HG02678 (cell line): ENCODE data around the gene ADGRV1.
"Not testable (repeated sequence)": the region's sequence is repeated elsewhere in the genome, so short reads cannot be mapped to it uniquely, and the experiment has no call there.

ENCODE experiments used
- ATAC-seq: cut with Tn5 transposase; IDR thresholded peaks from one replicate; pipeline ENCODE4 v1.9.1; 2021; ENCODE audit warnings: mild to moderate bottlenecking, moderate library complexity; ENCODE audit not compliant: unreplicated experiment

ADGRV1 gene

DNA sequence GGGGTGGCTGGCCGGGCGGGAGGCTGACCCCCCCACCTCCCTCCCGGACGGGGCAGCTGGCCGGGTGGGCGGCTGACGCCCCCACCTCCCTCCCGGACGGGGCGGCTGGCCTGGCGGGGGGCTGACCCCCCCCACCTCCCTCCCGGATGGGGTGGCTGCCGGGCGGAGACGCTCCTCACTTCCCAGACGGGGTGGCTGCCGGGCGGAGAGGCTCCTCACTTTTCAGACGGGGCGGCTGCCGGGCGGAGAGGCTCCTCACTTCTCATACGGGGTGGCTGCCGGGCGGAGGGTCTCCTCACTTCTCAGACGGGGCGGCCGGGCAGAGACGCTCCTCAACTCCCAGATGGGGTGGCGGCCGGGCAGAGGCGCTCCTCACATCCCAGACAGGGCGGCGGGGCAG lies 37.2 kb downstream of the ADGRV1 start:
- ATAC-seq: not testable (repeated sequence)

DNA sequence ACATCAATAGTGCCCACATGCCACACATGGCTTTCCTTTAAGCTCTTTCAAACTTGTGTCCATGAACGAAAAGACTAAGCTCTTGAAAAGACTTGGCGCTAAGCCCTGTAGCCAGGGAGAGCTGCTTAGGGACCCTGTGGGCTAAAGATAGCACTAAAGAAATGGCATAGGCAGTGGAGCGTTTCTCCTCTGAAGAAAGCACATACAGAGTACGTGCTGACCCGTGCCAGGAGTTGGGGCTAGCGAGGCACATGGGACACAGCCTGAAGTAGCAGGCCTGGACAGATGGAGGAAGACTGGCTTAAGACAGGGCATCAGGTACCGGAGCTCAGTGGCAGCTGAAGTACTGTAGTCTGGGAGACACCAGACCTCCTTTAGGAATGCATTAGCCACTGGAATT lies 39.7 kb downstream of the ADGRV1 start:
- ATAC-seq: no peak

DNA sequence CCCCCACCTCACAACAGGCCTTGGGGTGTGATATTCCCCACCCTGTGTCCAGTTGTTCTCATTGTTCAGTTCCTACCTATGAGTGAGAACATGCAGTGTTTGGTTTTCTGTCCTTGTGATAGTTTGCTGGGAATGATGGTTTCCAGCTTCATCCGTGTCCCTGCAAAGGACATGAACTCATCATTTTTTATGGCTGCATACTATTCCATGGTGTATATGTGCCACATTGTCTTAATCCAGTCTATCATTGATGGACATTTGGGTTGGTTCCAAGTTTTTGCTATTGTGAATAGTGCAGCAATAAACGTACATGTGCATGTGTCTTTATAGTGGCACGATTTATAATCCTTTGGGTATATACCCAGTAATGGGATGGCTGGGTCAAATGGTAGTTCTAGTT lies 41.7 kb downstream of the ADGRV1 start:
- not testable (repeated sequence) for ATAC-seq

DNA sequence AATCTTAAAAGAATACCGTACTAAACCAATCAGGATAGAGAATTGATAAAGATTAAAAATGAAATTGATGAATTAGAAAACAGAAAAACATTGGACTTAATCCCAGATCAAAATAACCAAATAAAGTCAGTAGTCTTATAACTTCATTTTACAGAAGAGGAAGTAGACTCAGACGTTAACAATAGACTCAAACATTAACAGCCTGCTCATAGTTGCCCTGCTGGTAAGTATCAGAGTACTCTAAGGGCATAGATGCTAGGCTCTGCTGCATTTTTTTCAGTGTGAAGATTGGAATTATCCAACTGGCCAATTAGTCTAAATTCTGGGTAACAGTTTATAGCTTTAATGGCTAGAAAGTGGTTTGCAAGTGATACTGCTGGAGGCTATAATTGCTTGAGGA lies 42.9 kb downstream of the ADGRV1 start:
- ATAC-seq: no peak

DNA sequence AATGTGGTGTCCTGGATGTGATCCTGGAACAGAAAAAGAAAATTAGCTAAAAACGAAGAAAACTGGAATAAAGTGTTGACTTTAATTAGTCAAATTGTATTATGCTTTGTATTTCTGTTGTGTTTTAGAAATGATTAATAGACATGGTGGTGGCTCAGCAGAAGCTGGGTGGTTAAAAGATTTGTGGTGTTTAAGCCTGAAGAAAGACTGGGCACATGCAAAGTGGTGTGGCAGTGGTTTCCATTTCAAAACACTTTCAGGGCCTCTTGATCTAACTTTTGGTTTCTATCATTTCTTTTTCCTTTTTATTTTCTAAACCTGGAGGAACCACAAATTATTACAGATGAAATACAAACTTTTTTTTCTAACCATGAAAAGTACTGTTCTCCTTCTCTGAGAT lies 44.1 kb downstream of the ADGRV1 start:
- ATAC-seq: no peak

DNA sequence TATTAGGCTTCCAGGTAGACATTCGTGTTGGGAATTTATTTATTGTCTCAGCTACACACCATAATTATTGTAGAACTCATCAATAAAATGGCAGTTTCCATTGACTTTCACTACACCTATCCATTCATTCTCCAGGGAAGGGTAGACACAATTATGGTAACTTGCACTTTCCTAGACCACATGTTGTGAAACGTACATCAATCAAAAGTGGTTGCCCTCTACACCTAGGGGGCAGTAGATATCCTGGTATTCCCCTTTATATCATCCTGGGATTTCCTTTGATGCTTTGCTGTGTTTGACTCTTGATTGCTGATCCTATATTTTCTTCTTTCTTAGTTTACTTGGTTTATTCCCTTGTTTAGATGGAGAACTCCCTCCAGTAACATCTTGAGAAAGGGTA lies 47.9 kb downstream of the ADGRV1 start:
- ATAC-seq: no peak

DNA sequence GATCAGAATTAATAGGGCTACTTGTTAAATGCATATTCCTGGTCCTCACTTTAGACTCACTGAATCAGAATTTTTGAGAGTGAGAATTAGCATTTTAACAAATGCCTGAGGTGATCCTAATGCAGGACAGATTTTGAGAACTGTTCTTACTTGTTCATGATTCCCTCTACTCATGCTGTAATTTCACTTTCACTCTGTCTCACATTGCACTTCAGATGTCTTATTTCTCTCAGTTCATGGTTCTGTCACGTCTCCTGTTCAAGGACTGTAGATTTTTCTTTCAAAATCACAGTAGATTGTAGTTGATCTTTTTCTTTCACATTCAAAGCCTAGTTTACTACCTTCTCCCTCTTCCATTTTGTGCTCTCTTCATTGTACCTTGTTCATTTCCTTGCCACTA lies 54.3 kb downstream of the ADGRV1 start:
- peak; percentile 86 for ATAC-seq

DNA sequence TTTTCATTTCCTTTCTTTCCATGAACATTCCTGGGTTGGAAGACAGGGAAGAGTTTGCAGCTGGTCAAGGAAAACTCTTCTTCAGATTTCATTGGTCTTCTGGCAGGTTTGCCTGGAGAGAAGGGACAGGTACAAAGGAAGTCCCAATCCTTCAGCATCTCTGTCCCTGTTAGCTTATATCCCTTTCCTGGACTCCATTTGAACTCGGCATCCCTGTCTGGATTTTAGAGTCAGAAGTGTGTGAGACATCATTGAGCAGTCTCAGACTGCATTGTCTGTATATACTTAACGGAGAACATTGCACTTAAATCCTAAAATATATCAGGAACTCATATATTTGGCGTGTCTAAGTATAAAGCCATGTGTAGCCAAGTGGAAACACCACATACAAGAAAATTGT lies 54.9 kb downstream of the ADGRV1 start:
- peak; percentile 10 for ATAC-seq

DNA sequence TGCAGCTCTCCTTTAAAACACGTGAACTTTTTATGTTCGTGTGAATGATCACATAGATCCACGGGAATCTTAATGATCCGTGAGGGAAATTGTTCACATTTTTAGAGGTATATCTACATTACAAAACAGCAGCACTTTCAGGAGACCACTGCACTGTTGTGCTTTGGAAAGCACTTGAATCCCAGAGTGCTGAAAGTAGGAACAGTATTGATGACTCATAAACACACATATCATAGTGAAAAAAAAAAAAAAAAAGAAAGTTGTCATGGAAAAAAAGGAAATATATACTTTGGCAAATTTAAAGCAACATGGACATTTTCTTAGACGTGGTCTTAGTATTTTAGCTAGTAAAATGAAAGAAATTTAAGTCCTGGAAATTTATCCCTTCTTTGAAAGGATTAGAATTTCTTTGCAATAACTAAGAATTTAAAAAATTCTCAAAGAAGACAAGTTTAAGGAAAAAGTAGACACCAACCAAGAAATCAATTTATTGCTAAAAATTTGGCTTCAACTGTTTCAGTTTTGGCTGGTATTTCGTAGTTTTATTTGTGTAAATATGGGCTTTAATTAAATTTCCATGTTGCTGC lies 55.4 kb downstream of the ADGRV1 start:
- no peak for ATAC-seq

DNA sequence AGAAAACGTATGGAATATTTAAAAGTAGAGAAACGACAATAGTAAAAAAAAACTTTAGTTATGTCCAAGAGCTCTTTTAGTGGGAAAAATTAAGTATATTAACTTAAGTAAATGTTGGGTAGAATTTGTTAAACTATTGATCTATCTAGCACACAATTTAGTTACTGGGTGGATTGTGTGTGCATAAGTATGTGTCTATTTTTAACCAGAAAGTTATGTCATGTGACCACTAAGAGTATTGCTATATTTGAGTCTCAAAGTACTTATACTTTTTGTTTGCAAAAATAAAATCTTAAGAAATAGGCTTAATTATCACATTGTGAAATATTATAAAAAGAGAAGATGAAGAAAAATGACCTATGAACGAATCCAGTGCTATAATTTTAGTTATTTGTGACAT lies 56.8 kb downstream of the ADGRV1 start:
- no peak for ATAC-seq

DNA sequence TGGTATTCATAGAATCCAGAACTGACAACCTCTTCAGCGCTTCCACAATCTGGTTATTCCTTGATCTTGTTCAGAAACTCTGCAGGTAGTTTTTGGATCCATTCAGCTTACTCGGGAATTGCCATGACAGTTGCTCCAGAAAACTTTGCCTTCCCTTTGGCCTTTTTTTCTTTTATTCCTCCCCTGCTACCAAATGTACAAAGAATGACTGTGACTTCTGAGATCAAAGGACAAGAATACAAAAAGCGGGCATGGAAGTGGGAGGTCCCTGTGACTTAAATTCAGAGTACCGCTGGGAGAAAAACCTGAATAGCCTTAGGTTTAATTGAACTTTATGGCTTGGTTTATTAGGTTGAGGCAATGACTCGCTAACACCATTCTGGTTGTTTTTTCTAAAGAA lies 59.5 kb downstream of the ADGRV1 start:
- no peak for ATAC-seq

DNA sequence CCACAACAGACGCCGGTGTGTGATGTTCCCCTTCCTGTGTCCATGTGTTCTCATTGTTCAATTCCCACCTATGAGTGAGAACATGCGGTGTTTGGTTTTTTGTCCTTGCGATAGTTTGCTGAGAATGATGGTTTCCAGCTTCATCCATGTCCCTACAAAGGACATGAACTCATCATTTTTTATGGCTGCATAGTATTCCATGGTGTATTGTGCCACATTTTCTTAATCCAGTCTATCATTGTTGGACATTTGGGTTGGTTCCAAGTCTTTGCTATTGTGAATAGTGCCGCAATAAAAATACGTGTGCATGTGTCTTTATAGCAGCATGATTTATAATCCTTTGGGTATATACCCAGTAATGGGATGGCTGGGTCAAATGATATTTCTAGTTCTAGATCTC lies 61.2 kb downstream of the ADGRV1 start:
- ATAC-seq: not testable (repeated sequence)

DNA sequence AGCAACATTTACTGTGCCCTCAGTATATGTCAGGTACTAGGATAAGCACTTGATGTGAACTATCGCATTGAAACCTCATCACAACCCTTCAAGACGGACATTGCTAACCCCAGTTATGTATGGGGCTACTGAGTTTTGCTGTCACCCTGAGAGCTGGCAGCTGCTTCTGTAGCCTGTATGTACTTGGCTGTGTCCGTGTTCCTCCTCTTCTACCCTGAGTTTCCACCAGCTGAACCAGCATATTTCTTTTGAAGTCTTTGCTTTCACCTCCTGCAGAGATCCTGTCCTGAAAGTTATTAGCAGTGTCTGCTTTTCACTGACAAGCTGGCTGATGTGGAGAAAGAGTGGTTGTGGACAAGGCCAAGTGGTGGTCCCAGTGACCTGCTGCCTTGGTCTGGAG lies 63.3 kb downstream of the ADGRV1 start:
- no peak for ATAC-seq

DNA sequence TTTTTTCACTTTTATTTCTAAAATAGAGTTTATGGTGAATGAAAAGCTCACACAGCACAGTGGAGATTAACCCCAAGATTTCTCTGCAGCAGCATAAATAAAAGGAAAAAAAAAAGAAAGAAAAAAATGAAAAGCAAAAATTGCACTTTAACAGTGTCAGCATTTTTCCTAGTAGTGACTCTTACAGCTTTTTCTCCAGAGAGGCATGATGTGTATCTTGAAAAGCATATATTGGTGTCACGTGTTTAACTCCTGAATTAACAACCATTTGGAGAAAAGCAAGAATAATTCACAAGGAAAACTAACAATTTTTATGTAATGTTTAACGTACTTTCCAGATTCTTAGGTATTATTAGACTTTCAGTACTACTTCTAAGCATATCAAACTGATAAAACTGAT lies 67.9 kb downstream of the ADGRV1 start:
- ATAC-seq: no peak

DNA sequence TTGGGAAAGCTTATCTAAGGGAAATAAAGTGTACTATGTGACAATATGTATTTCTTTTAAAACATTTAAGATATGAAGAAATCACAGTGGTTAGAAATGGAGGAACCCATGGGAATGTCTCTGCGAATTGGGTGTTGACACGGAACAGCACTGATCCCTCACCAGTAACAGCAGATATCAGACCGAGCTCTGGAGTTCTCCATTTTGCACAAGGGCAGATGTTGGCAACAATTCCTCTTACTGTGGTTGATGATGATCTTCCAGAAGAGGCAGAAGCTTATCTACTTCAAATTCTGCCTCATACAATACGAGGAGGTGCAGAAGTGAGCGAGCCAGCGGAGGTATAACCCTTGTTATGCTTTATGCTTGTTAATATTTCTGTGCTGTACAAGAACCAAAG lies 69.9 kb downstream of the ADGRV1 start:
- no peak for ATAC-seq

DNA sequence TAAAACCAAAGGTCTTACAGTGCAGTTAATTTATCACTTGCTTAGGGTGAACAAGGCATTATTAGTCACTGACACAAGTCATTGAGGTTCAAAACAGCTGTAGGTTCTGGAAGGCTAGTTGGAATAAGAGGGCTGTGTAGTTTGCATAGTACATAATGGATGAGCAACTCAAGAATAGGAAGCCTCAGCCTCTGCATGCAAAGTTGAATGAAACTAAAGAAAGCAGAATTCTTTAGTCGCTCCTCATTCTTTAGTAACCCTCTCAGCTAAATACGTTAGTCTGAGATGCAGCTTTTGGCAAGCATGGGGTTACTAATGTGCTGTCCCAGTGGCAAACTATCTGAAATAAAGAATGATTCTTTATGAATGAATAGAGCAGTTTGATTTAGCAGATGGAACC lies 74.2 kb downstream of the ADGRV1 start:
- ATAC-seq: no peak

DNA sequence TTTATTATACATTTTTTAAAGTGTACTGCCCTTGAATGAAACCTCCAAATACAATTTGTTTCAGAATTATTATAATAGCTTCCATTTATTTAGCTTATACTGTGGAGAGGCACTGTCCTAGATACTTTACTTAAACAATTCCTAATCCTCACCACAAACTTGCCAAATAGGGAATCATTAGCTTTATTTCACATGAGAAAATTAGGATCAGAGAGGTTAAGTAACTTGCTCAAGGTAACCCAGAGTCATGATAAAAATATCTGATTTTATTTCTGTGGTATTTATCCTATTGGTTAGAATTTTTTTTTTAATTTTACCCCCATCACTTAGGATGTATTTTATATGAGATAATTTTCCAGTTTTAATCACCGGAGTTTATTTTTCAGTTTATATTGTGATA lies 78.4 kb downstream of the ADGRV1 start:
- ATAC-seq: no peak

DNA sequence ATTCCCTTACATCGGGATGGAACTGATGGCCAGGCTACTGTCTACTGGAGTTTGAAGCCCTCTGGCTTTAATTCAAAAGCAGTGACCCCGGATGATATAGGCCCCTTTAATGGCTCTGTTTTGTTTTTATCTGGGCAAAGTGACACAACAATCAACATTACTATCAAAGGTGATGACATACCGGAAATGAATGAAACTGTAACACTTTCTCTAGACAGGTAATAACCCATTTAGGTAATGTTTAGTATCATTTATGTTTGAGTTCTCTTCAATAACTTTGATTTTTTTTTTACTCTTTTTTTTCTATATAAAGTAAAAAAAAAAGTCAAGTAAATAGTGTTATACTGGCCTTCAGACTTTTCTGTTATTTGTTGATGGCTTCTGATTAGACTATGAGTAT lies 79.1 kb downstream of the ADGRV1 start:
- no peak for ATAC-seq

DNA sequence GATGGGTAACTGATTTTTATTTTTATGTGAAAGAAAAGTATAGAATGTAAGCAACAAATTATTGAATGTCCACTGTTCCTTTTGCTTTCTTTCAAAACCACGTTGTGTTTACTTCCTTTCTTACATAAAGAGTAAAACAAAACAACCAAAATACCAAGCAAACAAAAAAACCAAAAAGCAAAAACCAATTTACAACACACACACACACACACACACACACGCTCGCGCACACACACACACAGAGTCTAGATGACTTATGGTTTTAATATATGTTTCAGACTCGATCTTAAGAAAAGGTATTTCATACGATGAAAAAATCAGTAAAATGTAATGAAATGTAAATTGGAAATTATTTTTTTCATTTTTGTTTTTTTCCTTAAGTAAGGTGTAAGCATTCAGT lies 80.3 kb downstream of the ADGRV1 start:
- no peak for ATAC-seq

DNA sequence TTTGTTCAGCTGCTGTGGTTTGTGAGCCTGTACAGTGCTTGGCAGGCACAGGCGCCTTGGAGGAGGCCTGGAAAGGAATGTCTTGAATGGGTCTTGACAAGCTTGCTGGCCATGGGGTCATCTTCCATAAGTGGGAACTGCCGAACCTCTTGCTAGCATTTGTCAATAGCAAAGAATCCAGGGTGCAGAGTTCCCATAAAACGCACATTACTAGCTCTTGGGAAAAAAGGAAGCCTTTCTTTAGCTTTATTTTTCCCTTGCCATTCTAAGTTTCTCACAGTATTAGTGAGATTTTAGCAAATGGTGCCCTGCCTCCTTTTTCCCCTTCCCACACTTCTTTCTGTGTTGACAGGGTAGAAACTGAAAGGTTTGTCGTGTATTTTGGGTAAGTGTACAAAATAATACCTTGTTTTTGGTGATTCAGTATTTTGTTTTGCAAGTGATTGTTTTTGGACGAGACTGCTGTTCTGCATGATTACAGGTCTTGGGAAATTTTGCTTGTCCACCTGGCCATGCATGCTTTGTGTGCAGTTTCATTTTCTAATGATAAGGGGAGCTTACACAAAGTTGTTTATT lies 82.0 kb downstream of the ADGRV1 start:
- no peak for ATAC-seq

DNA sequence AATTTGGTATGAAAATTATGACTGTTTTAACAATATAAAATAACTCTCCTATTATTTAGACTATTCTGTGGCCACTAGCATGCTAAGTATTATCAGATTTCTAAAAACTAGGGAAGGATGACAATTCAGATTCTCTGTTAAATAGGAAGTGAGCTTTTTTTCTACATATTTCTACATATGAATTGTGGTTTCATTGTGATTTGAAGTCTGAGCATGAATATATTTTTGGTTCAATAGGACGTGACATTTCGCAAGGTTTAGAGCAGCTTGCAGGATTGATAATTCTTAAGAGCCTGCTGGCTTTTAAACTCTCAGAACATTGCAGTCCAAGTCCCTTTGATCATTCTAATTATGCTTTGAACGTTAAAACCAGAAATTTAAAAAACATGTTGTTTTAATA lies 82.9 kb downstream of the ADGRV1 start:
- ATAC-seq: no peak

DNA sequence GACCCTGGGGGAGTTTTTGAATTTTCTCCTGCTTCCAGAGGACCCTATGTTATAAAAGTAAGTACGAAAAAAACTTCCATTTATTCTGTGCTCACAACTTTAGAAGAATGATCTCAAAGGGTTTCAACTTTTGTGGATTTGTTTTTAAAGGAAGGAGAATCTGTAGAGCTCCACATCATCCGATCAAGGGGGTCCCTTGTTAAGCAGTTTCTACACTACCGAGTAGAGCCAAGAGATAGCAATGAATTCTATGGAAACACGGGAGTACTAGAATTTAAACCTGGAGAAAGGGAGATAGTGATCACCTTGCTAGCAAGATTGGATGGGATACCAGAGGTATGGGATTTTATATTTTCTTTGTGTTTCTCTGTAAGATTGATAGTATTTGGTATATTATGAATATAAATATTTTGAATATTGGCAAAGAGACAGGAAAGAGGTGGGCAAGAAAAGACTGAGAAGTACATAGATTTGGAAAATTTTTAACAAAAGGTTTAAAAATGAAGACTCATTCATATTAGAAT lies 84.2 kb downstream of the ADGRV1 start:
- ATAC-seq: no peak

DNA sequence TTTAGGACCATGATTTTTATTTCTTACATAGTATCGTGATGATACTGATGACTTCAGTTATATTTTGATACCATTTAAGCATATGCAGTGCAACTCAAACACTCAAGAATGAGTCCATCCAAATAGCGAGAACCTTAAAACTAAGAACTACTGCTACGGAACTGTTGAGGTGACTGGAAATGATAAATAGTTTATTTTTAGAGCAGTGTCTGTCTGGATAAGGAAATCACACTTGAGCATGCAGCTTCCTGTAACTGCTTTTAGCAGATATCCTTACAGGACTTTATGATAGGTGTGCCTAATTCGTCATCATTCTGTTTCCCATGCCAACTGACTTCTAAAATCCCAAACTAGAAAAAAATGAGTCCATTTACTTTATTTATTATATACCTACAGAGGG lies 85.5 kb downstream of the ADGRV1 start:
- no peak for ATAC-seq
